Upper lobe of right lung (tissue), 1 donor: ENCODE measurements around the gene TCF7L1. TPM values are rescaled to one million over a fixed set of nuclear protein-coding genes. Genes with fewer than 3 reads are reported as not detected.

Source experiments
- ATAC-seq: fragments of 200-7000 bp; cut with Tn5 transposase; one replicate; pipeline ENCODE4 v1.9.1; 2020; ENCODE audit warnings: mild to moderate bottlenecking, moderate library complexity
- DNase-seq: peaks from one replicate; pipeline ENCODE4 v3.0.0-alpha.2; 2020
- H3K27ac ChIP-seq: fragments of 200-600 bp; one replicate; pipeline ENCODE4 v1.8.0; 2022
- H3K27me3 ChIP-seq: fragments of 200-600 bp; one replicate; pipeline ENCODE4 v1.8.0; 2022; ENCODE audit warnings: mild to moderate bottlenecking
- H3K36me3 ChIP-seq: fragments of 200-600 bp; one replicate; pipeline ENCODE4 v1.8.0; 2022
- H3K4me1 ChIP-seq: fragments of 200-600 bp; one replicate; pipeline ENCODE4 v1.8.0; 2022
- H3K4me3 ChIP-seq: fragments of 200-600 bp; one replicate; pipeline ENCODE4 v1.8.0; 2022; ENCODE audit warnings: mild to moderate bottlenecking
- H3K9me3 ChIP-seq: fragments of 200-600 bp; one replicate; pipeline ENCODE4 v1.8.0; 2022
- CTCF ChIP-seq: fragments of 200-600 bp; IDR thresholded peaks from one replicate; pipeline ENCODE4 v1.8.0; 2022; ENCODE audit warnings: antibody characterized with exemption
- intact Hi-C: fragments of 100-400 bp; cut with DNase I; formaldehyde crosslinking; loops from one replicate; pipeline ENCODE4 v1.11.0; 2022
- total RNA-seq: library from RNA; stranded (reverse); fragmentation: NEBNext Ultra II Directional; extraction: Animal tissue kit (Norgen Biotek cat#: 25700); gene quantifications from one replicate; pipeline ENCODE4 v1.2.1, GENCODE V29; 2021
- donor health status: DM: no; HTN: yes; CAD: no; lungs with severe emphysema.

TCF7L1 gene
- total RNA-seq, 1 donor from 2014 or later = 21.1 TPM

- no peak for ATAC-seq
- no peak overlapping the region for H3K27ac ChIP-seq
- peak overlapping the region; percentile 75 for H3K4me3 ChIP-seq
- no peaks in the 10 kb centered on the region for H3K27me3 ChIP-seq
- H3K9me3 ChIP-seq = no peaks in the 10 kb centered on the region
- intact Hi-C loops = no loop called here
- H3K4me1 ChIP-seq = peaks cover 46% of the 10 kb centered on the region
- peaks cover 57% of the 10 kb centered on the region for H3K36me3 ChIP-seq
- no peak for DNase-seq
- no peak for TF ChIP-seq CTCF
These were observed 191.7 kb downstream of the TCF7L1 start for GRCh38 chr2:85324639-85325465.

DNA sequence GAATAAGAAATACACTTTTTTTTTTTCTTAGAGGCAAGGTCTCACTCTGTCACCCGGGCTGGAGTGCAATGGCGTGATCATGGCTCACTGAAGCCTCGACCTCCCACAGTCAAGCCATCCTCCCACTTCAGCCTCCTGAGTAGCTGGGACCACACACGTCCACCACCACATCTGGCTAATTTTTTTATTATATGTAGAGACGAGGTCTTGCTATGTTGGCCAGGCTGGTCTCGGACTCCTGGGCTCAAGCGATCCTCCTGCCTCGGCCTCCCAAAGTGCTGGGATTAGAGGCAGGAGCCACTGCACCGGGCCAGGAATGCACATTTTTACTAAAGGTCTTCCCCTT is 192.2 kb downstream of the TCF7L1 start:
- Histone ChIP-seq H3K4me3 (peak overlapping the region; percentile 75), H3K36me3 (peaks cover 51% of the 10 kb centered on the region), H3K9me3 (no peaks in the 10 kb centered on the region), H3K4me1 (peaks cover 46% of the 10 kb centered on the region), H3K27me3 (no peaks in the 10 kb centered on the region), H3K27ac (no peak overlapping the region)
- no peak for TF ChIP-seq CTCF
- intact Hi-C loops = no loop called here
- DNase-seq (no peak), ATAC-seq (no peak)

GRCh38 chr2:85326406-85327159 is 193.4 kb downstream of the TCF7L1 start:
- DNase-seq = no peak
- Histone ChIP-seq H3K9me3 (no peaks in the 10 kb centered on the region), H3K27ac (peak overlapping the region; percentile 98), H3K27me3 (no peaks in the 10 kb centered on the region), H3K4me3 (peak overlapping the region; percentile 75), H3K36me3 (peaks cover 39% of the 10 kb centered on the region), H3K4me1 (peaks cover 41% of the 10 kb centered on the region)
- TF ChIP-seq CTCF = no peak
- intact Hi-C loops = no loop called here
- peak; percentile 36 for ATAC-seq

- ATAC-seq = peak; percentile 43
- Histone ChIP-seq H3K36me3 (peaks cover 33% of the 10 kb centered on the region), H3K4me3 (peak overlapping the region; percentile 75), H3K27me3 (no peaks in the 10 kb centered on the region), H3K4me1 (peaks cover 38% of the 10 kb centered on the region), H3K27ac (peak overlapping the region; percentile 98), H3K9me3 (no peaks in the 10 kb centered on the region)
- intact Hi-C loops = no loop called here
- DNase-seq = peak; percentile 76
- TF ChIP-seq CTCF = no peak
These were observed 194.1 kb downstream of the TCF7L1 start for GRCh38 chr2:85327160-85327821.

DNA sequence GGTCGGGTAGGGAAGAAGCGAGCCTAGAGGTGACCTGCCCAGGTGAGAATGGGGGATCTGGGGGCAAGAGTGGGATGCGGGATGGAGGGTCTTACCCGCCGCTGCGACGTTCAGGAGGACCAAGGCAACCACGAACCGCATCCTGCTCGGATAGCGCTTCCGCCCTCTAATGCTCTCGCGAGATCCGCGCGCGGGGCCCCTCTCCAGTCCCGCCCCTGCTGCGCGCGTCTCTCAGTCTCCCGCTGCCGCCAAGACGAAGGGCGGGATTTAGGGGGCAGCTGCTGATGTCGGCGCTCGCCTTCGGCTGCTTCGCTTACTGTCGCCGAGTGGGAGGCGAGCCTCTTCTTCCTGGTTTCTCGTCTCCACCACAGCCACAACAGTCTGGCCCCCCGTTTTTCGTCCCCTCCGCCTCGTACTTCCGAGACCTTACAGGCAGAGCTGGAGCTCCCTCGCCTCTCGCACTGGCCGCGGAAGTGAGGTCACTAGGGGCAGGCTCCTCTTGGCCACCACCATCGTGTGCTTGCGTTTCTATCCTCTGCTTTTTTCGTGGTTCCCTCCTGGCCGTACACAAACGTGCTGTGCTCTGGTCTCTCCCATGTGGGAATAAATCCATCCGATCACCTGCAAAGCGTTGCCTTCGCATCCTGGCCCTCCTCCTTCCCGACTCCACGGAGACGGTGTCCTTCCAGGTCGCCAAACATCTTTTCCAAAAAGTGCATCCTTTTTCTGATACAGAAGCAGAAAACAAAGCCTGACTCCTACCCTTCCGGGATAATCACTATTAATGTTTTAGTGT is 194.8 kb downstream of the TCF7L1 start, which contains the start of gene TGOLN2:
Gene TGOLN2 (minus strand): TSS at position 168 of the 796 bp plus-strand sequence. CDS start 27 bp downstream, at position 141.
- intact Hi-C loops = no loop called here
- peak within 1 kb of the TSS; percentile 75 for H3K4me3 ChIP-seq
- no peak for TF ChIP-seq CTCF
- ATAC-seq = peak; percentile 97
- H3K27ac ChIP-seq = peak within 1 kb of the TSS; percentile 98
- peak; percentile 97 for DNase-seq
- H3K9me3 ChIP-seq = no peaks in the 10 kb centered on the region
- H3K36me3 ChIP-seq = peaks cover 26% of the 10 kb centered on the region
- no peaks in the 10 kb centered on the region for H3K27me3 ChIP-seq
- peaks cover 35% of the 10 kb centered on the region for H3K4me1 ChIP-seq
